GM12878 (cell line): ENCODE results near the gene TRIOBP. TPM values are rescaled to one million over a fixed set of nuclear protein-coding genes. Genes with fewer than 3 reads are reported as not detected.

Experiments
- ASH2L ChIP-seq: fragments of 300-600, 200-600 bp; sonication (generic); IDR thresholded peaks from 2 replicates; pipeline ENCODE4 v1.6.1; 2017; ENCODE audit warnings: low read depth, mild to moderate bottlenecking, borderline replicate concordance
- ATF2 ChIP-seq: IDR thresholded peaks from 2 replicates; pipeline ENCODE4 v1.6.1; 2012; ENCODE audit warnings: low read length, inconsistent platforms
- CHD2 ChIP-seq: IDR thresholded peaks from 2 replicates; pipeline ENCODE4 v1.6.1; 2011; ENCODE audit warnings: low read depth, low read length, improper control_type of control experiment, borderline replicate concordance
- JUND ChIP-seq: IDR thresholded peaks from 2 replicates; pipeline ENCODE4 v1.6.1; 2012; ENCODE audit warnings: low read depth, mild to moderate bottlenecking, low read length, improper control_type of control experiment, moderate library complexity
- MTA3 ChIP-seq: IDR thresholded peaks from 2 replicates; pipeline ENCODE4 v1.6.1; 2012; ENCODE audit warnings: low read length, inconsistent platforms, borderline replicate concordance
- NBN ChIP-seq: fragments of 450-650 bp; IDR thresholded peaks from 2 replicates; pipeline ENCODE4 v1.6.1; 2016
- NFYB ChIP-seq: IDR thresholded peaks from 2 replicates; pipeline ENCODE4 v1.6.1; 2011; ENCODE audit warnings: low read depth, mild to moderate bottlenecking, low read length, improper control_type of control experiment, moderate library complexity; ENCODE audit not compliant: insufficient read depth
- PAX5 ChIP-seq: IDR thresholded peaks from 2 replicates; pipeline ENCODE4 v1.6.1; 2011; ENCODE audit warnings: low read depth, low read length, borderline replicate concordance
- RUNX3 ChIP-seq: IDR thresholded peaks from 2 replicates; pipeline ENCODE4 v1.6.1; 2012; ENCODE audit warnings: low read length, inconsistent platforms
- SIN3A ChIP-seq: IDR thresholded peaks from 2 replicates; pipeline ENCODE4 v1.6.1; 2012; ENCODE audit warnings: low read depth, low read length, improper control_type of control experiment
- SIX5 ChIP-seq: IDR thresholded peaks from 2 replicates; pipeline ENCODE4 v1.6.1; 2011; ENCODE audit warnings: mild to moderate bottlenecking, low read depth, low read length, moderate library complexity; ENCODE audit not compliant: severe bottlenecking
- SMC3 ChIP-seq: IDR thresholded peaks from 2 replicates; pipeline ENCODE4 v1.6.1; 2011; ENCODE audit warnings: low read length, improper control_type of control experiment, borderline replicate concordance
- SP1 ChIP-seq: IDR thresholded peaks from one replicate; pipeline ENCODE4 v1.6.1; 2011; ENCODE audit warnings: low read depth, low read length
- TAF1 ChIP-seq: IDR thresholded peaks from 2 replicates; pipeline ENCODE4 v1.6.1; 2011; ENCODE audit warnings: mild to moderate bottlenecking, low read depth, low read length, borderline replicate concordance
- TARDBP ChIP-seq: IDR thresholded peaks from 2 replicates; pipeline ENCODE4 v1.6.1; 2016; ENCODE audit warnings: borderline replicate concordance
- TCF12 ChIP-seq: IDR thresholded peaks from 2 replicates; pipeline ENCODE4 v1.6.1; 2011; ENCODE audit warnings: low read depth, mild to moderate bottlenecking, low read length
- WRNIP1 ChIP-seq: IDR thresholded peaks from 2 replicates; pipeline ENCODE4 v1.6.1; 2011; ENCODE audit warnings: low read depth, low read length, improper control_type of control experiment, borderline replicate concordance
- ZBTB40 ChIP-seq: fragments of 450-650 bp; IDR thresholded peaks from 2 replicates; pipeline ENCODE4 v1.6.1; 2016; ENCODE audit warnings: mild to moderate bottlenecking, moderate library complexity, borderline replicate concordance
- ZZZ3 ChIP-seq: IDR thresholded peaks from 2 replicates; pipeline ENCODE4 v1.6.1; 2011; ENCODE audit warnings: low read depth; ENCODE audit not compliant: control insufficient read depth, insufficient read length
- polyA plus RNA-seq, 11 experiments: library from polyadenylated mRNA; depleted of rRNA in 4 of 11; unstranded in 6 of 11; stranded (reverse) in 5 of 11; fragments of >200 nt; fragmentation: Nextera tagmentation in 4 of 11; fragmentation: Illumina TruSeq in 1 of 11; extraction: Ambion mirVana in 4 of 11; extraction: Trizol in 1 of 11; gene quantifications; 1 replicate in 1 of 11; 2 replicates in 10 of 11; pipeline versions ENCODE4 v1.2.1 to v1.2.3, GENCODE V29; 2011 to 2016; ENCODE audit warnings: inconsistent platforms in 2 of 11, missing spikeins in 2 of 11, low read depth in 1 of 11
- total RNA-seq, 4 experiments: library from RNA; depleted of rRNA in 3 of 4; stranded (reverse); fragments of >200 nt in 3 of 4; fragmentation: Illumina TruSeq in 1 of 4; extraction: Trizol in 1 of 4; gene quantifications; 2 replicates each; pipeline versions ENCODE4 v1.2.1 to v1.2.3, GENCODE V29; 2013 to 2021
- TF ChIP-seq, protein P1 (sequence below): IDR thresholded peaks from 2 replicates; pipeline ENCODE4 v1.6.1; 2012; ENCODE audit warnings: low read depth, low read length, improper control_type of control experiment
- TF ChIP-seq, protein P2 (sequence below): fragments of 450-650 bp; IDR thresholded peaks from 2 replicates; pipeline ENCODE4 v1.6.1; 2017; ENCODE audit warnings: antibody characterized with exemption, mild to moderate bottlenecking, moderate library complexity

Gene TRIOBP
- total and polyA plus RNA-seq, 10 of the 15 experiments (the other 5 are each of a cell fraction or from before 2014, with no cell fraction given), result 0.21 to 23.6 (median 11.9) TPM

GRCh38 chr22:37686002-37686982, 10.6 kb upstream of the TRIOBP start, which contains the start of gene NOL12 (continued):
- TF ChIP-seq ZZZ3 (peak; percentile 53), TARDBP (peak; percentile 65; the same call in 1 of the 2 replicates), PAX5 (peak; percentile 81), MTA3 (no peak), TCF12 (0 out of 2 replicates have a peak, but pooled peaks have one; percentile 25), SMC3 (no peak), SP1 (peak; percentile 96), TAF1 (peak; percentile 84; the same call in 1 of the 2 replicates), SIN3A (peak; percentile 96), ASH2L (peak; percentile 92; the same call in 1 of the 2 replicates), NFYB (peak; percentile 65; the same call in 1 of the 2 replicates), NBN (peak; percentile 94), JUND (0 out of 2 replicates have a peak, but pooled peaks have one; percentile 3), CHD2 (peak; percentile 62; the same call in 1 of the 2 replicates), RUNX3 (peak; percentile 56; the same call in 1 of the 2 replicates), ZBTB40 (peak; percentile 99), ATF2 (no peak), SIX5 (peak; percentile 72), WRNIP1 (peak; percentile 95; the same call in 1 of the 2 replicates)
- TF ChIP-seq, protein P1, sequence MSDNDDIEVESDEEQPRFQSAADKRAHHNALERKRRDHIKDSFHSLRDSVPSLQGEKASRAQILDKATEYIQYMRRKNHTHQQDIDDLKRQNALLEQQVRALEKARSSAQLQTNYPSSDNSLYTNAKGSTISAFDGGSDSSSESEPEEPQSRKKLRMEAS, result peak; percentile 60; the same call in 1 of the 2 replicates
- TF ChIP-seq, protein P2, sequence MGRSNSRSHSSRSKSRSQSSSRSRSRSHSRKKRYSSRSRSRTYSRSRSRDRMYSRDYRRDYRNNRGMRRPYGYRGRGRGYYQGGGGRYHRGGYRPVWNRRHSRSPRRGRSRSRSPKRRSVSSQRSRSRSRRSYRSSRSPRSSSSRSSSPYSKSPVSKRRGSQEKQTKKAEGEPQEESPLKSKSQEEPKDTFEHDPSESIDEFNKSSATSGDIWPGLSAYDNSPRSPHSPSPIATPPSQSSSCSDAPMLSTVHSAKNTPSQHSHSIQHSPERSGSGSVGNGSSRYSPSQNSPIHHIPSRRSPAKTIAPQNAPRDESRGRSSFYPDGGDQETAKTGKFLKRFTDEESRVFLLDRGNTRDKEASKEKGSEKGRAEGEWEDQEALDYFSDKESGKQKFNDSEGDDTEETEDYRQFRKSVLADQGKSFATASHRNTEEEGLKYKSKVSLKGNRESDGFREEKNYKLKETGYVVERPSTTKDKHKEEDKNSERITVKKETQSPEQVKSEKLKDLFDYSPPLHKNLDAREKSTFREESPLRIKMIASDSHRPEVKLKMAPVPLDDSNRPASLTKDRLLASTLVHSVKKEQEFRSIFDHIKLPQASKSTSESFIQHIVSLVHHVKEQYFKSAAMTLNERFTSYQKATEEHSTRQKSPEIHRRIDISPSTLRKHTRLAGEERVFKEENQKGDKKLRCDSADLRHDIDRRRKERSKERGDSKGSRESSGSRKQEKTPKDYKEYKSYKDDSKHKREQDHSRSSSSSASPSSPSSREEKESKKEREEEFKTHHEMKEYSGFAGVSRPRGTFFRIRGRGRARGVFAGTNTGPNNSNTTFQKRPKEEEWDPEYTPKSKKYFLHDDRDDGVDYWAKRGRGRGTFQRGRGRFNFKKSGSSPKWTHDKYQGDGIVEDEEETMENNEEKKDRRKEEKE, result no peak
